GM21825 (cell line): Measurements from ENCODE around the gene PTPN9.

Source experiments
- ATAC-seq: cut with Tn5 transposase; IDR thresholded peaks from one replicate; pipeline ENCODE4 v1.9.1; 2021; ENCODE audit warnings: mild to moderate bottlenecking, moderate library complexity; ENCODE audit not compliant: unreplicated experiment

Gene PTPN9

GRCh38 chr15:75425966-75426500 is 153.1 kb downstream of the PTPN9 start:
- no peak for ATAC-seq

GRCh38 chr15:75422554-75422953 is 156.6 kb downstream of the PTPN9 start:
- no peak for ATAC-seq

GRCh38 chr15:75420698-75421097 is 158.4 kb downstream of the PTPN9 start:
- ATAC-seq, result no peak

GRCh38 chr15:75416584-75416983 is 162.5 kb downstream of the PTPN9 start:
- no peak for ATAC-seq
